Fibroblast of the aortic adventitia (primary cell): Measurements from ENCODE around the gene ALX4. TPM values are rescaled to one million over a fixed set of nuclear protein-coding genes. Genes with fewer than 3 reads are reported as not detected.

Source experiments
- DNase-seq: peaks from one replicate; pipeline ENCODE4 v3.0.0-alpha.2; 2010; ENCODE audit warnings: low read depth
- H3K4me3 ChIP-seq: 2 replicates; pipeline ENCODE4 v1.5.1; 2011; ENCODE audit warnings: low read depth, mild to moderate bottlenecking, control low read depth, low read length, moderate library complexity
- CTCF ChIP-seq: IDR thresholded peaks from 2 replicates; pipeline ENCODE4 v1.5.1; 2011; ENCODE audit warnings: mild to moderate bottlenecking, low read length, control low read depth, inconsistent platforms; ENCODE audit not compliant: insufficient read depth
- total RNA-seq: library from RNA; depleted of rRNA; stranded (reverse); fragments of >200 nt; gene quantifications from 2 replicates; pipeline ENCODE4 v1.2.3, GENCODE V29; 2012; ENCODE audit warnings: low replicate concordance

The ALX4 gene
- total RNA-seq, 1 donor: not detected

GRCh38 chr11:44344921-44345320 lies 35.0 kb upstream of the ALX4 start:
- no peak overlapping the region for H3K4me3 ChIP-seq
- no peak for TF ChIP-seq CTCF
- no peak for DNase-seq

DNA sequence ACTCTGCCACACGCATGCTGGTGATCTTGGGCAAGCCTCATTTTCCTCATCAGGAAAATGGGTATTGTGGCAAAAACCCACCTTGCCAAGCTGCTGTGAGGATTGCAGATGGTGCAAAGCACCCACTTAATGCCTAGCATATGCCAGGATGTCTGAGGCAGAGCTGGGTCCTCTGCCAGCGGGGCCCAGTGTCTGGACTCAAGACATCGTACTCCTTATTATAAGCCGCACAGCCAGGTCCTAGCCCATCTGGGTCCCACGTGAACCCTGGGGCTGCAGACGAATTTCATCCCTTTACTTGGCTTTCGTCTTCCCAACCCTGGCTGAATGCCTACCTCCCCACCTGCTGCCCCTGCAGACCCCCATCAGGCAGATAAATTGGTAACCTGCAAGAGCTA lies 34.5 kb upstream of the ALX4 start:
- TF ChIP-seq CTCF: no peak
- no peak overlapping the region for H3K4me3 ChIP-seq
- DNase-seq: no peak

GRCh38 chr11:44343778-44344422 lies 34.0 kb upstream of the ALX4 start:
- no peak for DNase-seq
- H3K4me3 ChIP-seq: no peak overlapping the region
- TF ChIP-seq CTCF: no peak

DNA sequence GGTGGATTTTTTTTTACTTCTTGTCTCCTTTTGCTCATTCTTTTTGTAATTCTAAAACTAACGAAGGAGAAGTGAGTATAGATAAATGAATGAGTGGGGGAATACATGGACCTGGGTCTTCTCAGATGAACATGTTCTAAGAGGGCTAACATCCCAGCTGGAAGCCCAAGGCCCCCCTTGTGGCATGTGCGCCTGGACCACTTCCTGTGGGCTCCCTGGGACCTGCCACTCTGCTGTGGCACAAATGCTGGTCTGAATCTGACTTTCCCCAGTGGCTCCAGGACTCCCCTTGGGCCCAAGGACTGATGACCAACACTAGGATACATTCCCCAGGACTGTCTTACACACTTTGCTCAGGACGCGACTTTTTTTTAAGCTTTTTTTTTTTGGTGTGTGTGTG lies 32.7 kb upstream of the ALX4 start:
- no peak for DNase-seq
- TF ChIP-seq CTCF: no peak
- no peak overlapping the region for H3K4me3 ChIP-seq

DNA sequence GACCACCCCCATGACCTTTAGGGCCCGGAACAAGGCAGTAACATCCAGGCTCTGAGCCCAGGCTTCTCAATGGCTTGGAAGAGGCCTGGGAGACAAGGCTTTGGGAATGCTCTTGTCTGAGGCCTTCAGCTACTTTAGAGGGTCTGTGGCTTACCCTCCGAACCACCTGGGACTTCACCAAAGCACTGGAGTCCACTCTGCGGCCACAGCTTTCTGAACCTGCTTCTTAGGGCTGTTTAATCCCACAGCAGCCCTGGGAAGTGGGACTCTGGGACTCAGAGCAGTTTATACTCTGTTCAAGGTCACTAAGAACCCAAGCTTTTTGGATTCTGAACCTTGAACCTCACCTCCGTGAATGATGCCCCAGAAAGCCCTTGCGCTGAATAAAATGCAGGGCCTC lies 30.7 kb upstream of the ALX4 start:
- H3K4me3 ChIP-seq: no peak overlapping the region
- DNase-seq: no peak
- no peak for TF ChIP-seq CTCF

DNA sequence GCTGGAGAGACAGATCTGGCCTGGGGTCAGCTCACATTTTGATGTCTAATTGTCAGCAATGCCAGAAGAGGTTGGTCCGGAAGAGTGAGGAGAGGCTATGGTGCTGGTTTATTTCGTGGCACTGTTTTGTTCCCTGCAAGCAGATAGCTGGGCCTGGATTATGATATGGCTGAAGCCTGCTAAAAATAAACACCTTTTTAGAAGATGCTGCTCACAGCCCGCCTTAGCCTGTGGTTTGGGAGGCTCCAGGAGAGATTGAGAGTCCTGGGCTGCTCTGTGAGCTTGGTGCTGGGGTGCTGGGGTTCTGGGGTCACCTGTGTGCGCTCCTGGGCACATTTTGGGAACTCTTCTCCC lies 29.6 kb upstream of the ALX4 start:
- H3K4me3 ChIP-seq: no peak overlapping the region
- no peak for TF ChIP-seq CTCF
- no peak for DNase-seq

- TF ChIP-seq CTCF: no peak
- H3K4me3 ChIP-seq: no peak overlapping the region
- DNase-seq: no peak
These were observed 29.0 kb upstream of the ALX4 start for GRCh38 chr11:44338698-44339529.
